Measurements from ENCODE around the gene SDHB.
A peak's percentile ranks its signal among the peaks of the same experiment; 100 is the strongest.

SDHB gene

GRCh38 chr1:17007121-17007520, 46.7 kb downstream of the SDHB start:
- DNase-seq (ENCODE audit: low spot score): no peak
- TF ChIP-seq CTCF (IDR thresholded peaks at IDR 0.05; ENCODE audit: extremely low read depth, missing control alignments): no peak

GRCh38 chr1:17005365-17005740, 48.5 kb downstream of the SDHB start:
- no peak for TF ChIP-seq CTCF (IDR thresholded peaks at IDR 0.05; ENCODE audit: extremely low read depth, missing control alignments)
- no peak for DNase-seq (ENCODE audit: low spot score)

- no peak for DNase-seq (ENCODE audit: low spot score)
- no peak for TF ChIP-seq CTCF (IDR thresholded peaks at IDR 0.05; ENCODE audit: extremely low read depth, missing control alignments)
These were observed 49.1 kb downstream of the SDHB start for GRCh38 chr1:17004466-17005364.

GRCh38 chr1:17002524-17002902, 51.3 kb downstream of the SDHB start:
- no peak for DNase-seq (ENCODE audit: low spot score)
- no peak for TF ChIP-seq CTCF (IDR thresholded peaks at IDR 0.05; ENCODE audit: extremely low read depth, missing control alignments)

- no peak for TF ChIP-seq CTCF (IDR thresholded peaks at IDR 0.05; ENCODE audit: extremely low read depth, missing control alignments)
- no peak for DNase-seq (ENCODE audit: low spot score)
These were observed 51.9 kb downstream of the SDHB start for GRCh38 chr1:17001760-17002523.

- no peak for TF ChIP-seq CTCF (IDR thresholded peaks at IDR 0.05; ENCODE audit: extremely low read depth, missing control alignments)
- peak; percentile 11 for DNase-seq (ENCODE audit: low spot score)
These were observed 54.0 kb downstream of the SDHB start for GRCh38 chr1:16999863-17000262.

- TF ChIP-seq CTCF (IDR thresholded peaks at IDR 0.05; ENCODE audit: extremely low read depth, missing control alignments): no peak
These were observed 55.2 kb downstream of the SDHB start for GRCh38 chr1:16998589-16998988.

More at GRCh38 chr1:16998589-16998988, 55.2 kb downstream of the SDHB start:
- DNase-seq (ENCODE audit: low spot score): no peak
